WERI-Rb-1 (cell line): ENCODE measurements around the gene SP110.
"Not testable (repeated sequence)": the region's sequence is repeated elsewhere in the genome, so short reads cannot be mapped to it uniquely, and the experiment has no call there.

ENCODE experiments used
- DNase-seq: peaks from one replicate; pipeline ENCODE4 v3.0.0-alpha.2; 2020
- H3K27ac ChIP-seq: fragments of 250-450 bp; sonication (Bioruptor Pico); 2 replicates; pipeline ENCODE4 v1.5.1; 2020; ENCODE audit warnings: mild to moderate bottlenecking, moderate library complexity
- H3K27me3 ChIP-seq: fragments of 250-450 bp; sonication (Bioruptor Pico); 2 replicates; pipeline ENCODE4 v1.5.1; 2021; ENCODE audit warnings: mild to moderate bottlenecking, low read depth, moderate library complexity; ENCODE audit not compliant: insufficient read depth, severe bottlenecking
- H3K36me3 ChIP-seq: fragments of 250-450 bp; sonication (Bioruptor Pico); 2 replicates; pipeline ENCODE4 v1.5.1; 2020; ENCODE audit warnings: mild to moderate bottlenecking, moderate library complexity
- H3K4me3 ChIP-seq: 2 replicates; pipeline ENCODE4 v1.5.1; 2011; ENCODE audit warnings: low read depth, mild to moderate bottlenecking, control low read depth, low read length
- H3K9me3 ChIP-seq: fragments of 250-450 bp; sonication (Bioruptor Pico); 2 replicates; pipeline ENCODE4 v1.5.1; 2021; ENCODE audit warnings: mild to moderate bottlenecking, moderate library complexity; ENCODE audit not compliant: severe bottlenecking
- CTCF ChIP-seq: IDR thresholded peaks from 2 replicates; pipeline ENCODE4 v1.5.1; 2011; ENCODE audit warnings: low read depth, mild to moderate bottlenecking, control low read depth, inconsistent platforms, low read length

Gene SP110

GRCh38 chr2:230219419-230220331 lies at the start of gene SP110:
TSS of gene SP110 (minus strand) at chr2:230219984. CDS start at chr2:230216927, 3,057 bp downstream.
- H3K27me3 ChIP-seq: peaks cover 70% of the 10 kb centered on the region
- TF ChIP-seq CTCF: no peak
- no peak within 1 kb of the TSS for H3K27ac ChIP-seq

DNA sequence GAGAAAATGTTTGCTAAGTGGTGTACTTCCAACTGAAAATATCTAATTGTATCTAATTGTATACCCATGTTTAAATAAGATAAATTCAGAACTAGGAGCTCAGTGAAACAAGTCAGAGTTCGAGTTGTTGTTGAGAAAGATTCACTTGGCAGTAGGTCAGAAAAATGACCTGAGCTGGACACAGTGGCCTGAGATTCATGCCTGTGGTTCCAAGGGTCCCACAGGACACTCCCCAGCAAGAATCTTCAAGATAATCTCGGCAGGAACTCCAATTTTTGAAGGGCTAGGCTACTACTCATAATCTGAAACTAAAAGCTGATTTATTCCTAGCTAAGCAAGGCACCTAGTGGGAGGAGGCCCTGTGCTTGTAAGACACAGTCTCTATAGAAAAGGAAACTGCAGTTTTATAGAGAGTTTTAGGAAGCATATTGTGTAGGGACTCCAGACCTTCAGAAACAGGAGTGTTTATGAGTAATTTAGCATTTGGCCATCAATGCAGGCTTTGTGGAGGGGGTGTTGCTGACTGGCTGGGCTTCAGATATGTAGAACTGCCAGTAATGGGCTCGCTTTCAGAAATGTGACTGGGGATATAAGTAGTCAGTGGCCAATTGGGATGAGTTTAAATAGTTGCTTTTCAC lies 48.9 kb upstream of the SP110 start:
- no peak for TF ChIP-seq CTCF
- no peak overlapping the region for H3K27ac ChIP-seq

More at GRCh38 chr2:230219419-230220331, at the start of gene SP110:
- DNase-seq: no peak
- Histone ChIP-seq H3K4me3 (no peak within 1 kb of the TSS), H3K36me3 (no peaks in the 10 kb centered on the region), H3K9me3 (no peaks in the 10 kb centered on the region)

GRCh38 chr2:230267556-230267955 lies 47.8 kb upstream of the SP110 start:
- TF ChIP-seq CTCF: no peak
- no peak overlapping the region for H3K4me3 ChIP-seq
- H3K36me3 ChIP-seq: no peaks in the 10 kb centered on the region
- no peaks in the 10 kb centered on the region for H3K9me3 ChIP-seq
- no peak overlapping the region for H3K27ac ChIP-seq
- peaks cover 64% of the 10 kb centered on the region for H3K27me3 ChIP-seq
- no peak for DNase-seq

More for the DNA sequence above, 48.9 kb upstream of the SP110 start:
- Histone ChIP-seq H3K27me3 (peaks cover 63% of the 10 kb centered on the region), H3K4me3 (no peak overlapping the region), H3K36me3 (no peaks in the 10 kb centered on the region), H3K9me3 (no peaks in the 10 kb centered on the region)
- no peak for DNase-seq

GRCh38 chr2:230267059-230267458 lies 47.3 kb upstream of the SP110 start:
- peaks cover 63% of the 10 kb centered on the region for H3K27me3 ChIP-seq
- no peaks in the 10 kb centered on the region for H3K36me3 ChIP-seq
- no peaks in the 10 kb centered on the region for H3K9me3 ChIP-seq
- no peak overlapping the region for H3K4me3 ChIP-seq
- no peak for TF ChIP-seq CTCF
- no peak overlapping the region for H3K27ac ChIP-seq
- no peak for DNase-seq

DNA sequence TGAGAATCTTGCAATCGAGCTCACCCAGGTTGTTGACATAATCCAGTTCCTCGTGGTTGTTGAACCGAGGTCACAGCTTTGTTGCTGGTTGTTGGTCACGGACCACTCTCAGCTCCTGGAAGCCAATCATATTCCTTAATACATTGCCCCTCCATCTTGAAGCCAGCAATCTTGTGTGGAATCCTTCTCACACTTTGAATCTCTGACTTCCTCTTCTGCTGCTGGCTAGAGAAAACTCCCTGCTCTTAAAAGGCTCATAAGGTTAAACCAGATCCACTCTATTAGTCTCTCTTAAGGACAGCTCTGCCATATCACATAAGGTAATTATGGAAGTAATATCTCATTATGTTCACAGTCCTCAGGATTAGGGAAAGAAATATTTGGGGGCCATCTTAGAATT lies 46.9 kb upstream of the SP110 start:
- H3K9me3 ChIP-seq: no peaks in the 10 kb centered on the region

GRCh38 chr2:230264945-230265344 lies 45.2 kb upstream of the SP110 start:
- peak; percentile 33 for DNase-seq
- H3K27me3 ChIP-seq: peaks cover 63% of the 10 kb centered on the region
- not testable (repeated sequence) for H3K9me3 ChIP-seq, H3K36me3 ChIP-seq, H3K4me3 ChIP-seq, H3K27ac ChIP-seq

More for the DNA sequence above, 46.9 kb upstream of the SP110 start:
- no peak for DNase-seq
- Histone ChIP-seq H3K27ac (no peak overlapping the region), H3K36me3 (no peaks in the 10 kb centered on the region), H3K27me3 (peaks cover 63% of the 10 kb centered on the region), H3K4me3 (no peak overlapping the region)
- TF ChIP-seq CTCF: no peak
